DND-41 (cell line): ENCODE data around the gene BRD9.

Experiments used
- CTCF ChIP-seq: IDR thresholded peaks from 2 replicates; pipeline ENCODE4 v1.5.1; 2012; ENCODE audit warnings: borderline replicate concordance, low read length, moderate library complexity, mild to moderate bottlenecking; ENCODE audit not compliant: poor library complexity, severe bottlenecking; ENCODE audit errors: extremely low read depth
- EZH2 ChIP-seq: IDR thresholded peaks from 3 replicates; pipeline ENCODE4 v1.6.1; 2012; ENCODE audit warnings: borderline replicate concordance, low read depth, mild to moderate bottlenecking, moderate library complexity, low read length, inconsistent platforms; ENCODE audit not compliant: severe bottlenecking

- no peak for TF ChIP-seq CTCF
- no peak for TF ChIP-seq EZH2
These were observed 8.1 kb downstream of the BRD9 start for GRCh38 chr5:884345-885126.
